ENCODE measurements around the gene JPH2.

DNA sequence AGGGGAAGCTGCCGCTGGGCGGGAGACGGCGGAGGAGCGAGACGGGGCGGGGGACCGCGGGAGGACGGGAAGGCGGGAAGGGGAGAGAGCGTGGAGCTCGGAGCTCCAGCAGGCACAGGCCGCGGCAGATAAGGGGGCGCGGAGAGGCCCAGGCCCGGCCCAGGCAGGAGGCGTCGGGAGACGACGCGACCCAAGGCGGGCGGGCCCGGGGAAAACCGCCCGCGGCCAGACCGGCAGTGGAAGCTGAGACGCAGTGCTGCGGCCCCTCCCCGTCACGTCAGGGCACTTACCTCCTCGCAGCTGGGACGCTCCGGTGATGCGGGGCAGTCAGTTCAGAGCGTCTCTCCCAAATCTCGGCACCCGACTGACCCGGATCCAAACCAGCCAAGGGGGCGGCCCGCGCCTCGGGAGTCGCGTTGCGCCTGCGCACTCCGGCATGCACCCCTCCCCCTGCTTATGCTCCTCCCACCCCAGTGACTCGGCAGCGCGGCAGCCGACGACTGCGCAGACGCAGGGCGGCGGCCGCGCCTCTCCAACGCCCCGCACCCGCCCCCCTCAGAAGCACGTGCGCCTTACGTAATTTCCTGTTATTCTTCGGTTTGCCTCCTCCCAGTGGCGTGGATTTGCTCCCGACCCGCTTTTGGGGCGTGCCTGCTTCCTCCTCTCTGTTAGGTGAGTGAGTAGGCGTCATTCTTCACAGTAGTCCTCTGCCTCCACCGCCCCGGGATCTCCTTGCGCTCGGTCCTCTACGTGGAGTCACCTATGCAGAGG is 23.6 kb upstream of the JPH2 start, which contains the start of gene OSER1:
- TF ChIP-seq, protein P1, sequence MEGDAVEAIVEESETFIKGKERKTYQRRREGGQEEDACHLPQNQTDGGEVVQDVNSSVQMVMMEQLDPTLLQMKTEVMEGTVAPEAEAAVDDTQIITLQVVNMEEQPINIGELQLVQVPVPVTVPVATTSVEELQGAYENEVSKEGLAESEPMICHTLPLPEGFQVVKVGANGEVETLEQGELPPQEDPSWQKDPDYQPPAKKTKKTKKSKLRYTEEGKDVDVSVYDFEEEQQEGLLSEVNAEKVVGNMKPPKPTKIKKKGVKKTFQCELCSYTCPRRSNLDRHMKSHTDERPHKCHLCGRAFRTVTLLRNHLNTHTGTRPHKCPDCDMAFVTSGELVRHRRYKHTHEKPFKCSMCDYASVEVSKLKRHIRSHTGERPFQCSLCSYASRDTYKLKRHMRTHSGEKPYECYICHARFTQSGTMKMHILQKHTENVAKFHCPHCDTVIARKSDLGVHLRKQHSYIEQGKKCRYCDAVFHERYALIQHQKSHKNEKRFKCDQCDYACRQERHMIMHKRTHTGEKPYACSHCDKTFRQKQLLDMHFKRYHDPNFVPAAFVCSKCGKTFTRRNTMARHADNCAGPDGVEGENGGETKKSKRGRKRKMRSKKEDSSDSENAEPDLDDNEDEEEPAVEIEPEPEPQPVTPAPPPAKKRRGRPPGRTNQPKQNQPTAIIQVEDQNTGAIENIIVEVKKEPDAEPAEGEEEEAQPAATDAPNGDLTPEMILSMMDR (IDR thresholded peaks at IDR 0.05): peak in 1 of 3 donors; percentile 5
- TF ChIP-seq POLR2A (IDR thresholded peaks at IDR 0.05) (peak; percentile 92), EP300 (IDR thresholded peaks at IDR 0.05) (peak; percentile 88)
